NCI-H226 (cell line): ENCODE results near the gene ADH5.
"Not testable (repeated sequence)": the region's sequence is repeated elsewhere in the genome, so short reads cannot be mapped to it uniquely, and the experiment has no call there.

Experiments
- DNase-seq: peaks from one replicate; pipeline ENCODE4 v3.0.0-alpha.2; 2015

Gene ADH5

DNA sequence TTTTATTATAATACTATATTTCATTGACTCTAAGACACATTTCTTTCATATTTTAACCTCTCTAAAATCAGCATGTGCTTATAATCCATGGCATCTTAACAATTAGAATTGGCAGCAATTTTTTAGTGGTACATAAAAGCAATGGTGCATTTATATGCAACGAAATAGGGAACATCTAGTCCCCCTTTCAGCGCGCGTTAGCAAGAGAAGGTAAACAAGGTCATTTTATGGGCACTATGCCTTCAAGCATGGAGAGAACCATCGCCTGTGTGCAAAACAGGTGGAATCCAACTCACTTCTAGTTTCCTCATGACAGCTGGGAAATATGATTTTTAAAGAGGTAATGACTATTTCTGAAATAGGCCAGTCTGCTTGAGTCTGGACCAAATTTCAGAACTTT, 6.4 kb downstream of the ADH5 start:
- DNase-seq = no peak

DNA sequence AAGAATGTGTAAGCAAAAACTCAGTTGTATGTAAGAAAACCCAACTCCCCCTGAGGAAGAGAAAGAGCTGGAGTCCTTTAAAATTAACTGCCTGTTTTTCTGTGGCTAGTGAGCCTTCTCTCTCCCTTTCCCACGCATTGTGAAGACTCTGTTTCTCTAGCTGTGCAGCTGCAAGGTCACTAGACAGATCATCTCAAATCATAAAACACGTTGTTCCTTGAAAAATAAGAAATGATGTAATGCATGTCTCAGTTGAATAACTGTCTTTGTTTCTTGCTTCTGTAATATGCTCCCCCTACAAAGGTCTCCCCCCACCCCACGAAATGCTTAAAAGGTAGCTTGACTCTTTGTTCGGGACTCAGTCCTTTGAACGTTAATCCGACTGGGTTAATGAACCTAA, 7.7 kb downstream of the ADH5 start:
- not testable (repeated sequence) for DNase-seq

DNA sequence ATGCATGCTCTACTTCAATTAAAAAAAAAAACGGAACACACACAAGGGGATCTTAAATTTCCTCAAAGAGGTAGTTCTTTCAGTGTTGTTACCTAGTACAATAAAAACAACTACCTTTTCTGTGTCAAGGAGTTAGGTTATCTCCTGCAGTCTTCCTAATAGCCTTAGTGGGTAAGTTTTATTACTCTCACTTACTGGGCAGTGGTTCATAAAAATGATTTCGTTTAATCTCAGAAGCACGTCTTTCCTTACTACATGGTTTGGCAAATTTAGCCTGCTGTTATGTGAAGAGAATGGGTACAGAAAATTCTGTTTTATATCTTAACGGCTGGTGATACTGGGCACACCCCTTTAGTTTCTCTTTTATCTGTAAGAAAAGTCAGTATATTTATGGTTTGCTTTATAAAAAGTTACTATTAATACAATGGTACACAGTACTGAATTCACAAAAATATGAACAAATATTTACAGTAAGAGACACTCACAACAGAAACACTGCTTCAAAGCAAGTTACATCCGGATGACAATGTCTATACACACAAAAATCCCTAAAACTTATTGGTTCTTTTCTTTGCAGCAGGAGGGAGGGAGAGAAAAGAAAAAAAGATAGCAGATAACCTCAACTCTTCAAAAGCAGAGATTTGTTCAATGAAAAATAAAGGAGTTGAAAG, 8.8 kb downstream of the ADH5 start:
- no peak for DNase-seq

DNA sequence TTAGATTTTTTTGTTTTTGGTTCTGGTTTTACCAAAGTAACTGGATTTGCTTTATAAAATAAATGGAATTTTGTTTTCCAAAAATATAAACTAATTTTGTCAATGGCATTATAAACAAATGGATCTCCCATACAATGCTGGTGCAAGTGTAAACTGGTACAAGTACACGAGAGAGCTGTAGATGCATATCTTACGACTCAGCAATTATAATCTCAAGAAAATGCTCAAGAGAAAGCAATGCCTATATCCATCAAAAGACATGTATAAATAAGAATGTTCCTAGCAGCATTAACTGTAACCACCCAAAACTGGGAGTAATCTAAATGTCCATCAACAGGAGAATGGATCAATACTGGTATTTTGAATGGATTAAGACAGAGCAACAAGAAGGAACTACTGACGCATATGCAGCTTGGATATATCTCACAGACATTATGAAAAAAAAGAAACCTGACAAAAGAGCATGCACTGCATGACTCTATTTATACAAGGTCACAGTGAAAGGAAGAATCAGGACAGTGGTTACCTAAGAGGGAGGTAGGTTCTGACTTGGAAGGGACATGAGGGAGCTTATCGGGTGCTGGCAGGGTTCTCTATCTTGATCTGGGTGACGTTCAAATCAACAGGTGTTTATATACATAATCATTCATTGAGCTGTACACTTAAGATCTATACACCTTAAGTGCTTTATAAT, 9.5 kb downstream of the ADH5 start:
- DNase-seq = no peak

GRCh38 chr4:99078336-99078735, 10.3 kb downstream of the ADH5 start:
- no peak for DNase-seq

DNA sequence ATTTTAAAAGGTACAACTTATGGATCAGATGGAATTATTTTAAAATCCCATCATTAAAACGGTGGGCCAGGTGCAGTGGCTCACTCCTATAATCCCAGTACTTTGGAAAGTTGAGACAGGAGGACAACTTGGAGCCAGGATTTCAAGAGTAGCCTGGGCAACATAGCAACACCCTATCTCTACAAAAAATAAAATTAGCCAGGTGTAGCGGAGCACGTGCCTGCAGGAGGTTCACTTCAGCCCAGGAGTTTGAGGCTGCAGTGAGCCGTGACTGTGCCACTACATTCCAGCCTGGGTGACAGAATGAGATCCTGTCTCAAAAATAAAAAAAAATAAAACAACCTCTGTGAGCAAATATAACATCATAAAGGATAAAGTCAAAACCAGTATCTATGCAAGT, 11.4 kb downstream of the ADH5 start:
- DNase-seq = no peak

GRCh38 chr4:99076292-99076976, 12.2 kb downstream of the ADH5 start:
- DNase-seq = no peak

DNA sequence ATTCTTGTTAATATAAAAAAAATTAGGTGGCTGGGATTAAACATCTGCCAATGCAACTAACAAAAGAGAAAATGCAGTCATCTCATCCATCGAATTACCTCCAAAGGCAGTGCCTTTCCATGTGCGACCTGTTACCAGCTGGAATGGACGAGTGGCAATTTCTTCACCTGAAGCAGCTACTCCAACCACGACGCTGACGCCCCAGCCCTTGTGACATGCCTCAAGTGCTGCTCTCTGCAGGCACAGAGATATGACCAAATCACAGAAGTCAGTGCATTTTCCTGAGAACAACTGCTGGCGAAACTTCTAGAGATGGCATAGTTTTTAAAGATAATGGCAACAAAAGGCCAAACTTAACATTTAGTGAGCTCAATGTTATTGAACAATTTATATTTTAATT, 13.8 kb downstream of the ADH5 start:
- no peak for DNase-seq

DNA sequence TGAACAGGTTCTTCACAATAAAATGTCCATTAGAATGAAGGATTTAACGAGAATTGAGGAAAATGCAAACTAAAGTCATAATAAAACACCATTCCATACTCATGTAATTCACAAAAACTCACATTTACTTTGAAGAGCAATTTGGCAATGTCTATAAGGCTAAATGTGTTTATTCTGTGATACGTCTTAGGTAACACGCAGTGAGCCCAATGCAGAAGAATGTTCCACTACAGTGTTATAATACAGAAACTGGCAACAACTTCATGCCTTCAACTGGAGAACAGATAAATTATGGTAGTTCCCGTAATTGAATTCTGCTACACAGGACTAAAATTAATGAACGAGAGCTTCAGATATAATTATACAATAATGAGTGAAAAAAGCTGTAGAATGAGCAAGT, 17.4 kb downstream of the ADH5 start:
- DNase-seq = no peak

DNA sequence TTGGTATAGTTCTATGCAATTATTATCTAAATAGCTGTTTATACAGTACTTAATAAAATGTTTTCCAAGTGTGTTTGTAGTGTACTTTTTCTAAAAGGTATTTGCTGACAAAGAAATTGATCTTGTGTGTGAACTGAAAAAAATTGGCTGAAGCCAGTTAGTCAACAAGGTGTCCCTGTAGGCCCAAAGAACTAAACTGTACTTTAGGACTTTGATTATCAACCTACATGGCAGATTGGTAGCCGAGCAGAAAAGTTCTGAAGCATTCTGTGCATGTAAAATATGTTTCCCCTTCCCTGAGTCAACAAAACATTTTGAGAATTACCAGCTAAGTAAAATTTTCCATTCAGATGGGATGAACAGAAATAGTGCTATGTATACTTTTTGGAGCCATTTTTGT, 21.0 kb downstream of the ADH5 start:
- DNase-seq = no peak

GRCh38 chr4:99065521-99065920, 23.1 kb downstream of the ADH5 start:
- DNase-seq = not testable (repeated sequence)

GRCh38 chr4:99062120-99062519, 26.5 kb downstream of the ADH5 start:
- no peak for DNase-seq

DNA sequence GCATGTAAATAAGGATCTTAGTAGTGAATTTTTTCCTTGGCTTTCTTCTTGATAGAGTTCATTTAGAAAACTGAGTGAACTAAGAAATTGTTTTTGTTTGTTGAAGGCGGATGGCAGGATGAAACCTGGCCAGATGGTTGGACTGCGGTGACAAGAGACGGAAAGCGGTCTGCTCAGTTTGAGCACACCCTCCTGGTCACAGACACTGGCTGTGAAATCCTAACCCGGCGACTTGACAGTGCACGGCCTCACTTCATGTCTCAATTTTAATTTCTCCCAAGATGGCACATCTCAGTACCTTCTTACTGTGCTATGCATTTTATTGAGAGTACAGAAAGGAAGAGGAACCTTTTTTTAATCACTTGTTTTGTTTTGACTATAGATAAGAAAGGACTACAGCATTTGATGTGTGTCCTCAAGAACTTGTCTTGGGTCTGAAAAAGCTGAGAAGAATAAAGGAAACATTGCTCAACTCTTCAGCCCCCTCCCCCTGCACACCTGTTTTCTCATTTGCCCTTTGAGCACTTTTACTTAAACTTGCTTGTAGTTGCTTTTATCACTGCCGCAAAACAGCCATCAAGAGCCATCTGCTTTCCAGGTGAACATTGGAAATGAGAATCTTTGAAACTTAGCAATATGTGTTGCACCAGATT, 27.4 kb downstream of the ADH5 start:
- DNase-seq = no peak

DNA sequence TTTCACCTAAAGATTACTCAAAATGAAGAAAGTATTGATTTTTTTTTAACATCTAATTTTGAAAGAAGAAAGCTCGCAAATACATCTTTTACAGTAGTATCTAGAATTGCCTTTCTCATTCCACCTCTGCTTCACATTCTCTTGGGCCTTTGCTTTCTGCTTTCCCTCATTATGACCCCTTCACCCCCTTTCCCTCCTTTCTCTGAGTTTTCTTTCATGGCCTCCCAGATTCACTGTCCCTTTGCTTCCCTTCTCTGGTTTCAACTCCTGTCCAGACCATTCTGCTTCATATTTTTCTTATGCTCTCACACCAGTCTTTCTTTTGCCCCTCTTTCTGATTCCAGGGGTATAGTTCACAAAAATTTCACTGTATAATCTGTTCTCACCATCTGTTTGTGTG, 29.0 kb downstream of the ADH5 start:
- DNase-seq = no peak

- no peak for DNase-seq
Observed at GRCh38 chr4:99058228-99058627, 30.4 kb downstream of the ADH5 start.

DNA sequence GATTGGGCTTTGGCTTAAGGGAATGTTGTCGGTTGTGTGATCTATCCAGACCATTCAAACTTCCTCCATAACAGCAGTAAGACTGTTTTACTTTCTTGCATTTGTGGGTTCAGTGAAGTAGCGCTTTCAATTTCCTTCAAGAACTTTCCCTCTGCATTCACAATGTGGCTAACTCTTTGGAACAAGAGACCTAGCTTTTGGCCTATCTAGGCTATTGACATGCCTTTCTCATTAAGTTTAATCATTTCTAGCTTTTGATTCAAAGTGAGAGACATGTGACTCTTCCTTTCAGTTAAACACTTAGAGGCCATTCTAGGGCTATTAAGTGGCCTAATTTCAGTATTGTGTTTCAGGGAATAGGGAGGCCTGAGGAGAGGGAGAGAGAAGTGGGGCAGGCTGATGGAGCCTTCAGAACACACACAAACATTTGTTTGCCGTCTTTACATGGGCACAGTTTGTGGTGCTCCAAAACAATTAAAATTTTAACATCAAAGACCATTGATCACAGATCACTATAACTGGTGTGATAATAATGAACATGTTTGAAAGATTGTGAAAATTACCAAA, 34.1 kb downstream of the ADH5 start:
- no peak for DNase-seq

GRCh38 chr4:99052902-99053301, 35.7 kb downstream of the ADH5 start:
- DNase-seq = no peak

- no peak for DNase-seq
Observed at GRCh38 chr4:99047710-99048109, 40.9 kb downstream of the ADH5 start.

DNA sequence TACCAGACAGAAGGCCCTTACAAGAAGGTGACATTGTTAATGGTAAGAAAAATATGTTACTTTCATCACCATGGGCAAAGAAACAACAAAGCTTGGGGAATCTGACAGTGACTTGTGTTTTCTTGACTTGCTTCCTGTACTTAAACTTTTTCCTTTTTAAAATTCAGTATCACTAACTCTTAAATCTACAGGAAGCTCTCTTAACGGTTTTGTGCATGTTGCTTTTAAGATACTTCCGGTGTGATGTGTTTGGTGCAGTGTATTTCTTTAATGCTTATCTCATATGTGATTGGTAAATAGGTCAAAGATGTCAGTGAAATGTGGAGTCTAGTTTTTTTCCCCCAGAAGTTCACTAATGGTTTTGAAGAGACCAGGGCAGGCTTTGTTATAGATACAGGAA, 45.2 kb downstream of the ADH5 start:
- no peak for DNase-seq

- no peak for DNase-seq
Observed at GRCh38 chr4:99038213-99038612, 50.4 kb downstream of the ADH5 start.

DNA sequence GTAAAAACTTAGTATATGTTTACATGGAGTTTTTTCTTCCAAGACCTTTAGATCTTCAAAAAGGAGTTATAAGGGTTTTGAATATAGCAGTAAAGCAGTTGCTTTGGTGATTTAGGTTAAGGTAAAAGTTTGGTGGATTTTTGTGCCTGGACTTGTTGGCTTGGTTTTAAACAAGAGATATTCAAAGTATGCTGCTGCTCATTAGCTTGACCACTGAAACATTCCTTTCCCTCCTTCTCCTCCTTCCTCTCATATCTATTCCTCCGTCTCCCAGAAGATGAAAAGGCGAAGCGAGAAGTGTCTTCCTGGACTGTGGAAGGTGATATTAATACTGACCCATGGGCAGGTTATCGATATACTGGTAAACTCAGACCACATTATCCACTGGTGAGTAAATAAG, 54.6 kb downstream of the ADH5 start:
- DNase-seq = no peak

- DNase-seq = peak; percentile 44
Observed at GRCh38 chr4:99029852-99030251, 58.7 kb downstream of the ADH5 start.

- no peak for DNase-seq
Observed at GRCh38 chr4:99029018-99029735, 59.4 kb downstream of the ADH5 start.
